HG03571 (cell line): Measurements from ENCODE around the gene SIRT3.
"Not testable (repeated sequence)": the region's sequence is repeated elsewhere in the genome, so short reads cannot be mapped to it uniquely, and the experiment has no call there.

Experiments
- ATAC-seq: cut with Tn5 transposase; IDR thresholded peaks from one replicate; pipeline ENCODE4 v1.9.1; 2021; ENCODE audit not compliant: unreplicated experiment

SIRT3 gene

DNA sequence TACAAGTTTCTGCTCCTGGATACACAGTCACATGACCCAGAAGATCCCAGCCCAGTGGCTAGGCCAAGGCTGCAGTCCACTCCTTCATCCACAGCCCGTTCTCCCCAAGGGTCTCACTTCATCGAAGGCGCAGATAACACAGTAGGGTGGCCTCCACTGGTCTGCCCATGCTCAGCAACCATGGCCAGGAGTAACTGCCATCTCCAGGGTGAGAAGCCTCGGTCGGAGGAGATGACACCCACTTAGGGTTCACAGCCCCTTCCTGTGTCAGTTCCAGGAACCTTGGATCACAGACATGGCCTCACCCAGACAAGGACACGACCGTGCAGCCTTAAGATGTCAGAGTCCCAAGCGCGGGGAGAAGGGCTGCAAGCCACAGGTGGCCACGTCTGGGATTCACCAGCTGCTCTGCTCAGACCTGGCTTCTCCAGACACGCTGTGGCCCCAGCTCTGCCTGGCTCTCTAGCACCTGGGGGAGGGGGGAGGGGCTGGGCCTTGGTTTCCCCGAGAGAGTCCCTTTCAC is 31.5 kb downstream of the SIRT3 start:
- no peak for ATAC-seq

GRCh38 chr11:203945-204586 is 32.1 kb downstream of the SIRT3 start:
- no peak for ATAC-seq

DNA sequence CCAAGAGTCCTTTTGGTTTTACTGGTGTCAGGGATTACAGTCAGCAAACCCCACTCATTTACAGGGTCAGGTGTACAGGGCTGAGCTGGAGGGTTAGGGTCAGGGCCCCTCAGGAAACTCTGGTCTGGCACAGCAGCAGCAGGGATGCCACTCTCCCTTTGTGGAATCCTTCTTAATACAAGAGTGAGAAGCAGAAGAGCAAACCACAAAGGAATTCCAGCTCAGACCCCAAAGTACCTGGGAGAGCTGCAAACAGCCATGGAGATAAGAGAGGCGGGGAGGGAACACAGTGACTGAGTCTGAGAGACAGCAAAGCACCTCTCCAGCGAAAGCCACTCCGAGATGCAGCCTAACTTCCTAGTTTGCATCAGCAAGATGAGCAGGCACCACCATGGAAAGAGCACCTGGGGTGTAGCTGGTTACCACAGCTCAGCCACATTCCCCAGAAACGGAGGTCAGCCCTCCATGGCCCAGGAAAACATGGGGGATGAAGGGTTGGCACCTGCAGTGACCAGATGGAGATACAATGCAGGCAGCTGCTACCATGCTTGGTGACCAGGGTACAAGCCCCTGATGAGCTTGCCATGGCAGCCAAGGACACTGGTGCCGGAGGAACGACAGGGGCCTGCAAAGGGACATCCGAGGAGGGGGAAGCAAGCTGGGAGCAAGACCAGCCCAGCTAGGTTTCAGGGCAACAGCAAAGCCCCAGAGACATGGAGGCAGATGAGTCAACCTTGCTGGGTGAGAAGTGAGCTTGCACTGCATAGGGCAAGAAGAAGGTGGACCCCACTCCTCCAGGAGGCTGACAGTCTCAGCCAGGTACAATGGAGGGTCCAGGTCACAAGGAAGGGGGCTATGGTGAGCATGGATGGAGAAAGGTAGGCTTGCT is 32.8 kb downstream of the SIRT3 start:
- no peak for ATAC-seq

DNA sequence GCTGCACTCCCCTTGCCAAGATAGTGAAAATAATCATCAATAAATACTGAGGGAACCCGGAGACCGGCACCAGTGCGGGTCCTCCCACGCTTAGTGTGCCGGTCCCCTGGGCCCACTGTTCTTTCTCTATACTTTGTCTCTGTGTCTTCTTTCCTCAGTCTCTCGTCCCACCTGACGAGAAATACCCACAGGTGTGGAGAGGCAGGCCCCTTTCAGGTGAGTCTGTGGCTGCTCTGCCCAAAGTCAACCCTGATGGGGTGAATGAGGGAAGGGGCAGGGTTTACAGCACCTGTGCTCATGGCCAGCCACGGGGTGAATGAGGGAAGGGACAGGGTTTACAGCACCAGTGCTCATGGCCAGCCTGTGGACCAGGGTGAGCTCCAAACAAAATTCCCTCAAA is 33.7 kb downstream of the SIRT3 start:
- ATAC-seq: no peak

- no peak for ATAC-seq
Measured at GRCh38 chr11:201966-202365, 34.2 kb downstream of the SIRT3 start.

DNA sequence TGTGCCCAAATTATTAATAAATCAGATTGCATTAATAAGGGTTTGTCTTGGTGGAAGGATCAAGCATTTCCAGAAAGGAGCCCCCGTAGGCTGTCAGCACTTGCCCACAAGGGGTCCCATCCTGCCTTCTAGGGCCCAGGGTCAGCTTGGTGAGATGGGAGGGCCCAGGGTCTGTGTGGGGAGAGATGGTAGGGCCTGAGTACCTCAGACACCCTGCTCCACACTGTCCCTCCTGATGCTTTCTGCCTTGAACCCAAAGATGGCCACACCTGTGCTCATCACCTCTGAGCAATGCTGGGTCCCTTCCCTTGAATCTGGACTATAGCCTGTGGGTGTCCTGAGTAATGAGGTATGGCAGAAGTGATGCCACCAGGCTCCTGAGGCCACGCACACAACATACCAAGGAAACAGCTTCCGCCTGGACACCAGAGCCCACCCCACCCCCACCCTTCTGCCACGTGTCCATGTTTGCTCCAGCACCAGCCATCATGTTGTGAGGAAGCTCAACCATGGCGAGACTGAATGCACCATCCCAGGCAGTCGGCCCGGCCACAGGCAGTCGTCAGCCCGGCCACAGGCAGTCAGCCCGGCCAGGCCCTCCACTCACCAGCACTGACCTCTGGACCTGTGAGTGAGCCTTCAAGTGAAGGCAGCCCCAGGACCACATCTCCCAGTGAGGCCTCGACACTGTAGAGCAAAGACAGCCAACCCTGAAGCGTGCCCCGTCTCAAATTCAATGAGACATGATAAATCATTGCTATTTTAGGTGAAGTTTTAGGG is 35.7 kb downstream of the SIRT3 start:
- ATAC-seq: no peak

DNA sequence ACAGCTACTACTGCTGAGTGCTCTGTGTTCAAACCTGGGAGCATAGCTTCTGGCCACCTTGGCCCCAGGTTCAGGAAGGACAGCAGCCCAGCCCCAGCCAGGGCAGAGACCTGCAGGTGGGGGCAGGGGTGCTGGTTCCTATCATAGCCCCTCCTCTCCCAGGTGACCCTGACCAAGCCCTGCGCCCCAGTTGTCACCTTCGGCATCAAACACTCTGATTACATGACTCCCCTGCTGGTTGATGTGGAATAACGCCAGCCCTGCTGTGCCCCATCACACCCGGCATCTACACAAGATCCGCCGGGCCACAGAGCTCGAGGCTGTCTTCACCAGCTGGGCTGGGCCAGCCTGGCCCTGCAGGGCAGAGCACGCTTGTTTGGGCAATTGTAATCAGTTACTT is 36.4 kb downstream of the SIRT3 start:
- ATAC-seq: no peak

DNA sequence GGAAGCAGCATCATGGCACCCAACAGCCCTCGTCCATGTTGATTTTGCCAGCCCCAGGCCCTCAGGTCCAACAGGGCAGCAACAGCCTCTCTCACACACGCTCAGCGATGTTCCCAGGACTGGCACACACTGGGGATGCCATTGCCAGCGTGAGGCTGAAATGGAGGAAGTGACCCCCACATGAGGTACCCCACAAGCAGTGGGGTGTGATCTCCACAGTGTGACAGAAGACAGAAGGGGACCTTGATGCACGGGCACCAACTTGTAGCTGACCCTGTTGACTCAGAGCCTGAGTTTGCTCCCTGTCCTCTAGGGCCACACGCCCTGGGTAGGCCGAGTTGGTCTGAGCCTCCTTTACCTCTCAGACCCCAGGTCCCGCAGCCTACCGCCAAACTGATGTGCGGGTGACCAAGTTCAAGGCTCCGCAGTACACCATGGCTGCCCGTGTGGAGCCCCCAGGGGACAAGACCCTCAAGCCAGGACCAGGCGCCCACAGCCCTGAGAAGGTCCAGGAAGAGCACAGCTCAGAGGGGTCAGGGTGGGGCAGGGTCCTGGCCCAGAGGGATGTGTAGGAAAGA is 37.0 kb downstream of the SIRT3 start:
- ATAC-seq: no peak

- ATAC-seq: no peak
Measured at GRCh38 chr11:198236-198806, 37.8 kb downstream of the SIRT3 start.

DNA sequence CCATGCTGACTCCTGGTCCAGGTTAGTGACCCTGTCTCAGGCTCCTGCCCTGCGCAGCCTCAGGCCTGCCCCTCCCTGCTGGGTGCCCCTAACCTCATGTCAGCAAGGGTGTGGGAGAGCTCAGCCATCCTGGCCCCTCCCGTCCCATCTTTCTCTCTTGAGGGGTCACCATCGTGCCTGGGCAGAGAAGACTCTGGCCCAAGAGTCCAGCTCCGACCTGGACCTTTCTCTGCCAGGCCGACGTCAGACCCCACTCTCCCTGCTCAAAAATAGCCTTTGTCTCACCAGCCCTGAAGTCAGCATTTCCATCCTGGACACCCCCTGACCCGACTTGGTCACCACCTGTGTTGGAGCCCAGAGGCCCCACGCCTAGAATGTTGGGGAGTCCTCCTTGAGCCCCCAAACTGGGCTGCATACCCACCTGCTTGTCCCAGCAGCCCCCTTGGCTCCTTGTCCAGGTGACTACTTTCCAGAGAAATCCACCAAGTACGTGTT is 38.4 kb downstream of the SIRT3 start:
- no peak for ATAC-seq

DNA sequence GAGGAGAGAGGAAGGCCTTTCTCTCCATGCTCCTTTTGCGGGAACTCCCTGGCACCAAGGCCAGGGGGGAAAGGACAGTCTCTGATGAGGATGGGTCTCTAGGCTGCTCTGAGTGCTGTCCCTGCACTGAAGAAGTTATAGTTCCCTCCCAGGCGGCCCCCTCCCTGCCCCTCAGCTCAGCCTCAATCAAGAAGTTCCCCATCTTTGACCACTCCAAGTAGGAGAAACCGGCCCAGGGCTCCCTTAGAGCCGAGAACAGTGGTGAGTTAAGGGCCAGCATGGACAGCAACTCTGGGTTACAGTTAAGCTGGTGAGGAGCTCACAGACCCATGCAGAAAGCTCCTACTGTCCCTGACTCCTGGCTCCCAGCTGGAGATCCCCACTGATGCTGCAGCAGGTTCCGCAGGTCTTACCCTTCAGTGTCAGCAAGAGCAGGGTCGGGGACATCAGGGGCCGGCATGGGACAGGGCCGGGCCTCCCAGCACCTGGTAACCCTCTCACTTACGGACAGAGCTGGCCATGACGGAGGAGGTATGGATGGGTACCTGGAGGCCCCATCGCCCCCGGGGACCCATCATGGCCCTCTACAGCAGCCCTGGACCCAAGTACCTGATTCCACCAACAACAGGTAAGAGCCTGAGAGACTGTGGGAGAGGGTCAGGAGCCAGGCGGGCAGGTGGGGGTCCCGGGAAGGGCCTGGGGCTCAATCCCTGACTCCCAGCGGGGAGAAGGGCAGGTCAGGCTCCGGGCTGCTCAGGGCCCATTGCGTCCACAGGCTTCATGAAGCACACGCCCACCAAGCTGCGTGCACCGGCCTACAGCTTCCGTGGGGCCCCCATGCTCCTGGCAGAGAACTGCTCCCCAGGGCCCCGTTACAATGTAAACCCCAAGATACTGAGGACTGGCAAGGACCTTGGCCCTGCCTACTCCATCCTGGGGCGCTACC is 39.1 kb downstream of the SIRT3 start:
- no peak for ATAC-seq

DNA sequence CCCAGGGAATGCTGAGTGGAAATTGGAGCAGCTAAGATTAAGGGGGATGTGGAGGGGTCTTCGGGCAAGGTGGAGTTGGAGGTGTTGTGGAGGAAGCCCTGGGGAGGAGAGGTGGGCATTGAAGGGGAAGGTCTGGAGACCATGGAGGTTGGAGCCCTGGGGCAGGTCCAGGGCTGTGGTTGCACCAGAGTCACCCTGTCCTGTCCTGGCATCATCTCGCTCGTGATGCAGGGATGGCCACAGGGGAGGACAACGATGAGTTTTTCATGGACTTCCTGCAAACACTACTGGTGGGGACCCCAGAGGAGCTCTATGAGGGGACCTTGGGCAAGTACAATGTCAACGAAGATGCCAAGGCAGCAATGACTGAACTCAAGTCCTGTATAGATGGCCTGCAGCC is 42.7 kb downstream of the SIRT3 start:
- ATAC-seq: not testable (repeated sequence)

- not testable (repeated sequence) for ATAC-seq
Measured at GRCh38 chr11:192674-193128, 43.4 kb downstream of the SIRT3 start, which contains the start of gene SCGB1C1. Gene SCGB1C1 (plus strand): TSS chr11:193078. CDS start chr11:193100, 22 bp downstream.

- not testable (repeated sequence) for ATAC-seq
Measured at GRCh38 chr11:191490-192478, 44.4 kb downstream of the SIRT3 start.

- ATAC-seq: not testable (repeated sequence)
Measured at GRCh38 chr11:190546-190945, 45.6 kb downstream of the SIRT3 start.

DNA sequence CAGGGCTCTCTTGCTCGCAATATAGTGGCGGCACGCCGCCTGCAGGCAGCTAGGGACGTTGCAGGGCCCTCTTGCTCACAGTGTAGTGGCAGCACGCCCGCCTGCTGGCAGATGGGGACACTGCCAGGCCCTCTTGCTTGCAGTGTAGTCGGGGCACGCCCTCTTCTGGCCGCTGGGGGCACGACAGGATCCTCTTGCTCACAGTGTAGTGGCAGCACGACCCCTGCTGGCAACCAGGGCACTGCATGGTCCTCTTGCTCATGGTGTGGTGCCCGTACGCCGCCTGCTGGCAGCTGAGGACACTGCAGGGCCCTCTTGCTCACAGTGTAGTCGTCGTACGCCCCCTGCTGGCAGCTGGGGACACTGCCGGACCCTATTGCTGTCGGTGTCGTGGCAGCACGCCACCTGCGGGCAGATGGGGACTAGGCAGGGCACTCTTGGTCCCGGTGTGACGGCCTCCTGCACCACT is 46.3 kb downstream of the SIRT3 start:
- peak; percentile 92 for ATAC-seq

GRCh38 chr11:189200-189783 is 46.9 kb downstream of the SIRT3 start:
- peak; percentile 4 for ATAC-seq
